Smooth muscle cell of the umbilical artery (primary cell): Measurements from ENCODE around the gene MEOX1. TPM values are rescaled to one million over a fixed set of nuclear protein-coding genes. Genes with fewer than 3 reads are reported as not detected.

Experiments used
- total RNA-seq: library from RNA; depleted of rRNA; stranded (reverse); fragments of >200 nt; gene quantifications from 2 replicates; pipeline ENCODE4 v1.2.3, GENCODE V29; 2014

MEOX1 gene
- not detected in 2 replicates for total RNA-seq

DNA sequence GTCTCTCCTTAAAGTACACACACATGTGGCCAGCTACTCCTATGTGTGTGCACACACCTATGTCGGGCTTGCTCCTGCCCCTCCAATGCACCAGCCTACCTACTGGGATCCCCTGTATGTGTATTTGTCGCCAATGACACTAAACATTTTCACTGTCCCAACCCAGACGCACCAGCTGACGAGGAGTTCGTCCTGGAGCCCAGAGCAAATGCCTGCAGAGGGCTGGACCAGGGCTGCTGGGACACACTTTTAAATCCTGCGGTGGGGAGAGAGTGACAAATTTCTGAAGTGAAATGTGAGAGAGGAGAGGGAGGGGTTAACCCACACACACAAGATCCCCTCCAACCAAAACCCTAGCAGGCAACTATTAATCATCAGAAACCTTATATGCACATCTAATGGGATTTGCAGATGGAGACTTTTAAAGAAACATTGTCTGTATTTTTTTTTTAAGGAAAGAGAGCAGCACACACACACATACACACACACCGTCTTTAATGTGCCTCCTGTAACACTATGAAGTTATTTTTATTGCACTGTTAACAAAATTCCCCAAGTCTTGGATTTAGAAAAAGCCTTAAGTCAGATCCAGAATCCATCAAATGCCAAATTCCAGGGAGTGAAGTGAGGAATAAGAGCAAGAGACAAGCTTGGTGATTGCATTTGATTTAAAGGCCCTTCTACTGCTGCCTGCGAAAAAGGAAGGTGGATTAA lies at the start of gene MEOX1:
TSS of gene MEOX1 (minus strand) at position 224 of the 714 bp plus-strand sequence. CDS start 388 bp downstream, outside the sequence.

Other genes with a start within 250 kb of the MEOX1 start
- gene DHX8, start 177.9 kb downstream of the MEOX1 start, total RNA-seq: 33.0 and 38.9 TPM in 2 replicates
- gene ETV4, start 115.6 kb downstream of the MEOX1 start, total RNA-seq: 0.59 and 4.9 TPM in 2 replicates
- gene SOST, start 96.9 kb upstream of the MEOX1 start, total RNA-seq: not detected in 2 replicates
- gene DUSP3, start 117.1 kb upstream of the MEOX1 start, total RNA-seq: 62.1 and 78.0 TPM in 2 replicates
- under 0.01 TPM in 1 of 2 replicates, not detected in the other for gene CFAP97D1, start 118.5 kb upstream of the MEOX1 start, total RNA-seq
- 16.3 and 17.7 TPM in 2 replicates for gene MPP3, start 171.2 kb upstream of the MEOX1 start, total RNA-seq
- gene CD300LG, start 185.3 kb upstream of the MEOX1 start, total RNA-seq: not detected in 2 replicates
- 7.9 and 8.3 TPM in 2 replicates for gene MPP2, start 245.6 kb upstream of the MEOX1 start, total RNA-seq